HepG2 (cell line): ENCODE results near the gene ESPN. TPM values are rescaled to one million over a fixed set of nuclear protein-coding genes. Genes with fewer than 3 reads are reported as not detected.

ENCODE experiments used
- ATAC-seq: fragments of 200-7000 bp; cut with Tn5 transposase; 3 replicates; pipeline ENCODE4 v1.9.1; 2020; ENCODE audit warnings: mild to moderate bottlenecking, moderate library complexity
- BruUV-seq: library from RNA; stranded (reverse); fragments of 400-500 nt; replicated peaks from 2 replicates; lab custom pipeline; 2021; lab: Mats Ljungman, UMichigan
- CTCF ChIA-PET: fragments of 300-600 bp; formaldehyde crosslinking; extraction: SDS; loops from one replicate; lab custom pipeline; 2021; ENCODE audit warnings: low total read pairs, inconsistent platforms, low intra/inter-chr PET ratio; lab: Yijun Ruan, JAX
- POLR2A ChIA-PET: fragments of 350-600 bp; sonication (Branson Sonifier 250); formaldehyde crosslinking; loops from one replicate; lab custom pipeline; 2020; ENCODE audit warnings: antibody characterized with exemption, inconsistent platforms; lab: Yijun Ruan, JAX
- DNase-seq: peaks from one replicate; pipeline ENCODE4 v3.0.0-alpha.2; 2015; ENCODE audit warnings: low spot score
- FAIRE-seq: peaks from 3 replicates; lab custom pipeline; 2011; peaks lifted over from hg19 to GRCh38; lab: Jason Lieb, UNC
- H2AFZ ChIP-seq: one replicate; pipeline ENCODE4 v1.6.1; 2011; ENCODE audit warnings: low read length, inconsistent platforms
- H3K27ac ChIP-seq: fragments of 300-600 bp; 3 replicates; pipeline ENCODE4 v1.8.0; 2011; ENCODE audit warnings: mixed run types, mild to moderate bottlenecking, mixed read lengths, low read length, inconsistent platforms; ENCODE audit not compliant: insufficient read depth; ENCODE audit errors: extremely low read length
- H3K27me3 ChIP-seq, 2 experiments: fragments of 200-600 bp in 1 of 2; 2 replicates in 1 of 2; 3 replicates in 1 of 2; pipeline versions ENCODE4 v1.6.0 to v1.8.0; 2011; ENCODE audit warnings: low read length in 2 of 2, mild to moderate bottlenecking in 2 of 2, moderate library complexity in 2 of 2, inconsistent platforms in 1 of 2; ENCODE audit not compliant: insufficient read depth in 2 of 2, control insufficient read depth in 1 of 2
- H3K36me3 ChIP-seq, 2 experiments: fragments of 200-600 bp in 1 of 2; replicated peaks in 1 of 2; 2 replicates in 1 of 2; 3 replicates in 1 of 2; pipeline versions ENCODE4 v1.5.1 to v1.8.0; 2011; ENCODE audit warnings: low read length in 2 of 2, inconsistent platforms in 1 of 2; ENCODE audit not compliant: insufficient read depth in 2 of 2, control insufficient read depth in 1 of 2
- H3K4me1 ChIP-seq: 2 replicates; pipeline ENCODE4 v1.5.1; 2012; ENCODE audit warnings: low read length, inconsistent platforms; ENCODE audit not compliant: insufficient read depth
- H3K4me2 ChIP-seq: 2 replicates; pipeline ENCODE4 v1.6.0; 2011; ENCODE audit warnings: low read depth, low read length, inconsistent platforms
- H3K4me3 ChIP-seq, 3 experiments: fragments of 200-600 bp in 1 of 3; sonication (generic), shearing (Covaris generic) in 1 of 3; replicated peaks in 1 of 3; 2 replicates each; pipeline ENCODE4 v1.5.1; 2011 to 2016; ENCODE audit warnings: low read length in 3 of 3, inconsistent platforms in 2 of 3, low read depth in 2 of 3, mild to moderate bottlenecking in 2 of 3, control low read depth in 1 of 3, mixed read lengths in 1 of 3; ENCODE audit not compliant: insufficient read depth in 1 of 3
- H3K79me2 ChIP-seq: one replicate; pipeline ENCODE4 v1.6.1; 2011; ENCODE audit warnings: low read length, inconsistent platforms; ENCODE audit not compliant: insufficient read depth
- H3K9ac ChIP-seq: 2 replicates; pipeline ENCODE4 v1.6.0; 2011; ENCODE audit warnings: mild to moderate bottlenecking, low read depth, low read length, inconsistent platforms; ENCODE audit not compliant: insufficient read depth
- H3K9me3 ChIP-seq: 2 replicates; pipeline ENCODE4 v1.5.1; 2012; ENCODE audit warnings: mild to moderate bottlenecking, low read length
- H4K20me1 ChIP-seq: 2 replicates; pipeline ENCODE4 v1.6.0; 2011; ENCODE audit warnings: inconsistent platforms, mild to moderate bottlenecking, low read length, moderate library complexity; ENCODE audit not compliant: insufficient read depth
- FLYWCH1 ChIP-seq: sonication (generic); formaldehyde crosslinking; IDR thresholded peaks from 2 replicates; pipeline ENCODE4 v1.8.1; 2023; ENCODE audit warnings: mild to moderate bottlenecking, missing genetic modification reagents
- SNAPC5 ChIP-seq: sonication (generic); formaldehyde crosslinking; IDR thresholded peaks from 2 replicates; pipeline ENCODE4 v1.8.1; 2023; ENCODE audit warnings: mild to moderate bottlenecking, missing genetic modification reagents, borderline replicate concordance
- TEAD3 ChIP-seq: optimal IDR thresholded peaks from 2 replicates; pipeline ENCODE3; 2016; ENCODE audit warnings: borderline replicate concordance
- TGIF2 ChIP-seq: IDR thresholded peaks from 2 replicates; pipeline ENCODE4 v1.6.1; 2016; ENCODE audit warnings: control low read depth, missing compliant biosample characterization
- ZBTB37 ChIP-seq: sonication (generic); formaldehyde crosslinking; IDR thresholded peaks from 2 replicates; pipeline ENCODE4 v1.4.0; 2020; ENCODE audit warnings: mild to moderate bottlenecking, missing genetic modification reagents
- ZHX2 ChIP-seq, 2 experiments: sonication (generic) in 1 of 2; formaldehyde crosslinking in 1 of 2; IDR thresholded peaks; 2 replicates each; pipeline versions ENCODE4 v1.6.1 to v1.9.0; 2014 to 2022; ENCODE audit warnings: antibody characterized with exemption in 1 of 2, borderline replicate concordance in 1 of 2, inconsistent platforms in 1 of 2, low read depth in 1 of 2, missing genetic modification reagents in 1 of 2
- ZNF432 ChIP-seq: sonication (generic); formaldehyde crosslinking; IDR thresholded peaks from 2 replicates; pipeline ENCODE4 v1.5.0; 2020; ENCODE audit warnings: missing genetic modification reagents, mild to moderate bottlenecking, borderline replicate concordance
- ZNF687 ChIP-seq: sonication (generic); formaldehyde crosslinking; IDR thresholded peaks from 2 replicates; pipeline ENCODE4 v1.5.1; 2020; ENCODE audit warnings: mild to moderate bottlenecking, missing genetic modification reagents, moderate library complexity
- ZSCAN29 ChIP-seq: sonication (generic); formaldehyde crosslinking; conservative IDR thresholded peaks from 2 replicates; pipeline ENCODE4 v1.4.0; 2020; ENCODE audit warnings: mild to moderate bottlenecking, missing genetic modification reagents
- ZSCAN31 ChIP-seq: sonication (generic); formaldehyde crosslinking; IDR thresholded peaks from 2 replicates; pipeline ENCODE4 v1.5.0; 2020; ENCODE audit warnings: low read depth, mild to moderate bottlenecking, missing genetic modification reagents
- ZZZ3 ChIP-seq: sonication (generic); formaldehyde crosslinking; IDR thresholded peaks from 2 replicates; pipeline ENCODE4 v1.4.0; 2020; ENCODE audit warnings: missing genetic modification reagents, mild to moderate bottlenecking, borderline replicate concordance
- WGBS: methylation state at CpG from one replicate; pipeline ENCODE4 v1.1.6; 2017; ENCODE audit warnings: low lambda C conversion rate; 5-methylcytosine and 5-hydroxymethylcytosine counted together
- in situ Hi-C: cut with HindIII; loops from 2 replicates; pipeline ENCODE4 v1.10.0; 2017; ENCODE audit warnings: low pct_unique_long_range_greater_than_20kb; ENCODE audit not compliant: extremely low pct_ligation_motif_present
- intact Hi-C: fragments of 100-400 bp; cut with micrococcal nuclease; formaldehyde crosslinking; loops from one replicate; pipeline ENCODE4 v1.10.0; 2022; ENCODE audit not compliant: unreplicated experiment
- polyA plus RNA-seq, 8 experiments: library from polyadenylated mRNA; depleted of rRNA in 3 of 8; stranded (reverse) in 7 of 8; unstranded in 1 of 8; fragments of >200 nt; fragmentation: Illumina TruSeq in 4 of 8; extraction: Trizol in 4 of 8; gene quantifications; 2 replicates each; pipeline versions ENCODE4 v1.2.1 to v1.2.3, GENCODE V29; 2011 to 2016; ENCODE audit warnings: low read depth in 4 of 8, missing spikeins in 1 of 8, mixed read lengths in 1 of 8; ENCODE audit not compliant: insufficient read depth in 1 of 8
- total RNA-seq, 5 experiments: library from RNA; depleted of rRNA; stranded (reverse); fragments of >200 nt; fragmentation: Illumina TruSeq; extraction: Trizol; gene quantifications; 2 replicates each; pipeline ENCODE4 v1.2.3, GENCODE V29; 2016; ENCODE audit warnings: low read depth in 1 of 5

The ESPN gene
- total and polyA plus RNA-seq, 2 of the 13 experiments (the other 11 are each of a cell fraction or from before 2014, with no cell fraction given) = 48.6 to 54.2 TPM

GRCh38 chr1:6384962-6385361 lies 39.6 kb upstream of the ESPN start:
- no peaks in the 10 kb centered on the region for H3K4me1 ChIP-seq
- no peak for ATAC-seq
- H3K27me3 ChIP-seq = no peaks in the 10 kb centered on the region
- intact Hi-C loops (no loop called here), in situ Hi-C loops (no loop called here)
- CTCF ChIA-PET = no interaction called here
- H3K4me2 ChIP-seq = no peak overlapping the region
- no peaks in the 10 kb centered on the region for H4K20me1 ChIP-seq
- no peak for FAIRE-seq
- DNase-seq = no peak
- no peaks in the 10 kb centered on the region; a peak in 1 of 5 replicates for H3K36me3 ChIP-seq
- POLR2A ChIA-PET = no interaction called here
- BruUV-seq = no TSS peak
- H3K79me2 ChIP-seq = peaks cover 22% of the 10 kb centered on the region
- no peak overlapping the region for H3K27ac ChIP-seq
- 89% methylated on average over 2 of the region's 5 CpGs for WGBS
- no peak overlapping the region for H3K4me3 ChIP-seq
- no peak overlapping the region for H3K9ac ChIP-seq
- H2AFZ ChIP-seq = no peak overlapping the region
- no peaks in the 10 kb centered on the region for H3K9me3 ChIP-seq
- TF ChIP-seq TGIF2 (CRISPR knock-in tag) (no peak), ZNF432 (CRISPR knock-in tag) (no peak), ZZZ3 (no peak), ZNF687 (no peak), ZSCAN29 (CRISPR knock-in tag) (no peak), SNAPC5 (CRISPR knock-in tag) (no peak), FLYWCH1 (CRISPR knock-in tag) (no peak), TEAD3 (no peak), ZBTB37 (CRISPR knock-in tag) (no peak), ZSCAN31 (CRISPR knock-in tag) (no peak), ZHX2 (IDR thresholded peaks at IDR 0.05; ENCODE audit: low read depth) (no peak), ZHX2 (CRISPR knock-in tag; IDR thresholded peaks at IDR 0.05; ENCODE audit: borderline replicate concordance) (no peak)
